DMS79 (cell line): ENCODE measurements around the gene STX18.
"Not testable (repeated sequence)": the region's sequence is repeated elsewhere in the genome, so short reads cannot be mapped to it uniquely, and the experiment has no call there.

Experiments used
- DNase-seq: peaks from one replicate; lab custom pipeline; 2025; lab: John Stamatoyannopoulos, UW

The STX18 gene

DNA sequence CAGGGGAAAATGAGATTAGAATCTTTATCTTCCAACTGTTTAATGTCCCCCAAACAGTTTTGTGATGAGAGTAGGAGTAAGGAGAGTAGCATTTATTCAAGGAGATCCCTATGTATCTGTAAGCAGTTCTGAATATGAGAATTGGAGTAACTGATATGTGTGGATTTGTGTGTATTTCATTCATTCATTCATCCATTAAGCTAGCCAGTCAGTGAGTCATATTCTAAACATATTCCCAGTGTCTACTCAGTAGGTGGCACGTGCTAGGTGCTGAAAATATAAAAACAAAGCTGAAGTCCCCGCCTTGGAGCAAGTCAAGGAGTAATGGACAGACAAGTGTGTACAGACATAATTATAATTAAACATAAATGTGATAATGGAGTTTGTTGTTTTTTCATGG lies 12.4 kb upstream of the STX18 start:
- no peak for DNase-seq

DNA sequence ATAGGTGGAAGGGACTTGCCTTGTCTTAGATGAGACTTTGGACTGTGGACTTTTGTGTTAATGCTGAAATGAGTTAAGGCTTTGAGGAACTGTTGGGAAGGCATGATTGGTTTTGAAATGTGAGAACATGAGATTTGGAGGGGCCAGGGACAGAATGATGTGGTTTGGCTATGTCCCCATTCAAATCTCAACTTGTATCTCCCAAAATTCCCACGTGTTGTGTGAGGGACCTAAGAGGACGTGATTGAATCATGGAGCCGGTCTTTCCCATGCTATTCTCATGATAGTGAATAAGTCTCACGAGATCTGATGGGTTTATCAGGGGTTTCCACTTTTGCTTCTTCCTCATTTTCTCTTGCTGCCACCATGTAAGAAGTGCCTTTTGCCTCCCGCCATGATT lies 10.2 kb upstream of the STX18 start:
- DNase-seq, result not testable (repeated sequence)

DNA sequence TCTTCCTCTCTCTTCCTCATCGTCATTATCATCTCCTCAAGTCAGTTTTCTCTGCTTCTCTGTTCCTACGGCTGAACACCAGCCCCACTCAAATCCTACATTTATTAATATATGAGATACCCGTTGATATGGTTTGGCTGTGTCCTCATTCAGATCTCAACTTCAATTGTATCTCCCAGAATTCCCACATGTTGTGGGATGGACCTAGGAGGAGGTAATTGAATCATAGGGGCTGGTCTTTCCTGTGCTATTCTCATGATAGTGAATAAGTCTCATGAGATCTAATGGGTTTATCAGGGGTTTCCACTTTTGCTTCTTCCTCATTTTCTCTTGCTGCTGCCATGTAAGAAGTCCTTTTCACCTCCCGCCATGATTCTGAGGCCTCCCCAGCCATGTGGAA lies 8.3 kb upstream of the STX18 start:
- DNase-seq, result not testable (repeated sequence)

DNA sequence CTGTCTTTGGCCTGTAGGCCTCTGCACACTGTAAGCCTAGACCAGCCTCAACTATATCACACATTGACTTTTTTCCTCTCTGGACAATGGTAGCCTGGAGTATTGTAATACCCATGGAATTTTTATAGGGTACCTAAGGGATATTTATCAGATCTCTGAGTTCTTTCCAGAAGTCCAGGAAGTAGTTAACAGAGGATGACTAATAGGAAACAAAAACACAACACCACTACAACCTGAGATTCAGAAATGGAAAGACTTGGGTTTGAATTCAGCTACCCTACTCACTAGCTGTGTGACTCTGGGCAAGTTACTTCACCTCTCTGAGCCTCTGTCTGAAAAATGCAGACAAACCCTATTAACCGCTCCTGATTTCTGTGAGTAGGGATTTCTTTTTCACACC lies 7.7 kb upstream of the STX18 start:
- DNase-seq, result no peak

DNA sequence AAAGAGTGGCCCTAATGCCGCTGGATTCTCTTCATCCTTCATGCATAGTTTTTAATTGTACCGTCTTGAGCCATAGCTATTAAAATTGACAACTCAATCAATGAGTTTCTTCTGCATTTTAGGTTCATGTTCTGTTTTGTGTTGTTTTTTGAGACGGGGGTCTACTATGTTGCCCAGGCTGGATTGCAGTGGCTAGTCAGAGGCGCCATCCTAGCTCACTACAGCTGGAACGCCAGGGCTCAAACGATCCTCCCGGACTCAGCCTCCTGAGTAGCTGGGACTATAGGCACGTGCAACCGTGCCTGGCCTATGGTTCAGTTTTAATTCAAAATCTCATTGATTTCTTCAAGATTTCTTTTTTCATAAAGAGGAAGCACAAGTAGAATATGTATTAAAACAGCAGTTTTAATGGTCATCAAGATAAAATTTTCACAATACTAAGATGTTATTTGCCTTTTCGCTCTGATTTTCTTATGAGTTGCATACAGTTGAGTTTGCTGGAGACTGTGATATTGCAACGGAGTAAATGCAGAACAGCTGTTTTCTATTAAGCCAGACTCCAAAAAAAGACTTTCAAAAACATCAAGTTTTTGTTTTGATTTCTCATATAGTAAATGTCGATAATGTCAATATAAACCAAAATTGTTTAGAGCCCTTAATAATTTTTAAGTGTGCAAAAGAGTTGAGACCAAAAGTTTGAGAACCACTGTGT lies 1.1 kb upstream of the STX18 start:
- DNase-seq, result no peak

DNA sequence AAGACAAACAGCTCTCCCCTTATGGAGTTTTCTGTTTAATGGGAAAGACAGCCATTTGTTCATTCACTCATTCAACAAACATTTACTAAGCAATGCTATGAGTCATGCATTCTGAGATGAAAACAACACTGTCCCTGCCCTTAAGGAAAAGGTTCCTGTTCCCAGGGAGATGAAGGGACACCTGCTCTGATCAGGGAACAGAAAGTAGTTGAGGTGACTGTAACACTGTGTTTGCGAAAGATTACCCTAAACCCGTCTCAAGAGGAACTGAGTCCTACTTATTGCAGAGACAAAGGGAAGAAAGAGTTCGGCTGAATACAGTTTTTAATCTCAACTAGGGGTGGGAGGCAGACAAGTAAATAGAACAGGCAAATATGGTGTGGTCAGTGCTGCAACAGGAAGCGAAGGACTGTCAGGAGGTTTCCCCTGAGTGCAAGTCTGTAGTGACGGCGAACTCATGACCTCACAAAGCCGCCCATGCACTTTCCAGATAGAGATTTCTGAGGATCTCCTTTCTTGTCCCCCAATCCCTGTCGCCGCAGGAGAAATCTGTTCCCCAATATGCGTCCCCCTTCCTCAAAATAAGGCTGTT lies 712 bp downstream of the STX18 start:
- DNase-seq, result no peak

DNA sequence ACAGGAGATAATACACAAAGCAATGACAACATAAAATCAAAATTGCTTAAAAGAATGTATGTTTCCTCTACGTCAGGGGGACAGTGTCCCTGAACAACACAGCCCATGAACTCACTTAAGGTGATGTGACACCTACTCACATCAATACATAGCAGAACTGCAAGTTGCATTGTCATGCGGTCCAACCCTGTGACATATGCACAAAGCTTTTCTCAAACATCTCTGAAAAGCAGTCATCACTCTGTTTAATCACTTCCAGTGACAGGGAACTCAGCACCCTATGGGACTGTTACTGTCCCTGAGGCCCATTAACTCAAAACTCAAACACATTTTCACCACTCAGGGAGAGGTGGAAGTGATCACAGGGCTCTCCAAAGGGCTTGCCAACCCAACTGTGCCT lies 2.4 kb downstream of the STX18 start:
- DNase-seq, result no peak

DNA sequence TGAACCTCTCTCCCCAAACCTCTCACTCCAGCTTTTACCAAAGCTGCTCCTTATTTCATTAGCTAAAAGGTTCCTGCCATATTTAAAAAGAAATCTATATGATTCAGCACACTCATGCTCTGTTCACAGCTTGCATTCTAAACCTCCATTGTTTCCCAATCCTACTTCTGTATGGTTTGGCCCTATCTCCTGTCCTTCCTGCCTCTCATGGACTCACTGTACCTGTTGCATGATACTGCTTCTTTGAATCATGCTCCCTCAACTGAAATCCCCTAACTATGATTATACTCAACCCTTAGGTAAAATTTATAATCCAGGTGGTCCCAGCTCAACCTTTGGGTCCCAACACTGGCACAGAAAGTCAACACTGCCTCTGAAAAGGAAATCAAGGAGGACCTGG lies 6.3 kb downstream of the STX18 start:
- no peak for DNase-seq

DNA sequence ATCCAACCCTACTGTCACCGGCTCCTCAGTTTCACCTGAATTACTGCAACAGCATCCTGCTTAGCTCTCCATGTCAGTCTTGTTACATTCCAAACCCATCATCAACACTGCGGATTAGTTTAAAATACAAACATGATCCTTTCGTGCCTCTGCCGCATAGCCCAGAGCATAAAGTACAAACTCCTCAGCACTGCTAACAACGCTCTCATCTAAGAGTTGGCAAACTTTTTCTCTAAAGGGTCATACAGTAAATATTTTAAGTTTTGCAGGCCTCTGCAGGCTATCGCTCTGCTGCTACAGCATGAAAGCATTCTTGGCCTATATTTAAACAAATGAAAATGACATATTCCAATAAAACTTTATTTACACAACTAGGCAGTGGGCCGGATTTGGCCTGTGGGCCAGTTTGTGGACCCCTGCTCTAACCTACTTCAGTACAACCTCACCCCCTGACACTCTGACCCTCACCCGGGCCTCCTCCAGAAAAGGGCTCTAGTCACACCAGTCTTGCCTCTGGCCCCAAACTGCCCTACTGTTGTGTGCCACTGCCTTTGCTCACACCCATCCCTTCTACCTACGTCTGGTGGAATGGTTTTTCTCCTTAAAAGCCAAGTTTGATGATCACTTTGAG lies 7.2 kb downstream of the STX18 start:
- no peak for DNase-seq

DNA sequence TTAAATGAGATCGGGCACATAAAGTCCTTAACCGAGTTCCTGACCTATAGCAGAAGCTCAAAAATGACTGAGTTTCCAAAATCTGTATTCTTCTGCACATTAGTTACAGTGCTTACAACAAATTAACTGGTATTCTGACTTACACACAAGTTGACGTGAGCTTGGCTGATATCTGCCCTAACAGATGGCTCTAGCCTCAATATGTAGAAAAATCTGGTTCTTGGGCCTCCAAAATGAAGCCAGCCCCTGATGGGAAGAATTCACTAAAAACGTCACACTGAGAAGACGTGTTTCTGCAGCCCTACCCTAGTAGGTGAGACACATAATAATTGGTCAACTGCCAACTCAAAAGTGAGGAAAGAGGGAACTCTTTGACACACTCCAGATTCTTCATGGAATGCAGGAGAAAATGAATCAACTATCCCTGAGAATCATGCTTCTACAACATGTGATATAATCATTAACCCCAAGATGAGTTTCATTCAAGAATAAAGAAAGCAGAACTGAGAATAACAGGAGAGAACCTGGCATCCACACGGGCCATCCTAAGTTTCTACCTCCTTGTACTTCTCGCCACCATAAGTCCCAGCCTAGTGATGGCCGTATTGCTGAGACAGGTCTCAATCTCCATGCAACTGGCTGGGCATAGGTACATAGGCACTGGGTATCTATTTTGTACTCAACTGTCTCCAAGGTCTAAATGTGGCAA lies 8.2 kb downstream of the STX18 start:
- no peak for DNase-seq

DNA sequence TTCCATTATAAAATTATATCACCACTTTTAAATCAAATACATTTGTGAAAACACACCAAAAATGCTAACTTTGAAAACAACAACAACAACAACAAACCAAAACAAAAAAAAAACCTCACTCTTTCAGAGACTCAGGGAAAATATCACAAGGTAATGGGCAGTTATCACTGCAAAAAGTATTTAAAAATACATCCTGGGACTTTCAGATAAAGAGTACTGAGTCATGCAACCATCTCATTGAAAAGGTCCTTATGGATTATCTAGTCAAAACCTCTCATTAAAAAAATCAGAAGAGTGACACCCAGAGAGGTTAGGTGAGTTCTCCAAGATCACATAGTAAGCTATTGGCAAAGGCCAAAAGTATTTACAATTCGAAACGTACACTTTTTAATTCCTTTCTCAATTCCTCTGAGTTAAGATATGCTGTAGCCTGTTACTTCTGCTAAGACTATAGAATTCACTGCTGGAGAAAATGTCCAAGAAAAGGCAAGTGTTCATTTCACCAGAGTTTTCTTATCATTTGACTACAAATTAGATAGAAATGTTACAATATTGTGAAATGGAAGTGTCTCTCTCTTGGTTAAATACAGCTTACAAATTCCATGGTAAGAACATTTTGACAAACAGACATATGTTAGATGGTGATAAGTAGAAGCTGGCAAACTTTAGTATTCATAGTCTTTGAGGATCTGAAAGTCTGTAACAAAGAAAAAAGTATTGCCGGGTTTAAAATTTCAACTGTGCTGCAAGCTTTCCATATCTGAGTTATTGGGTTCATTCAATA lies 9.3 kb downstream of the STX18 start:
- DNase-seq, result no peak

DNA sequence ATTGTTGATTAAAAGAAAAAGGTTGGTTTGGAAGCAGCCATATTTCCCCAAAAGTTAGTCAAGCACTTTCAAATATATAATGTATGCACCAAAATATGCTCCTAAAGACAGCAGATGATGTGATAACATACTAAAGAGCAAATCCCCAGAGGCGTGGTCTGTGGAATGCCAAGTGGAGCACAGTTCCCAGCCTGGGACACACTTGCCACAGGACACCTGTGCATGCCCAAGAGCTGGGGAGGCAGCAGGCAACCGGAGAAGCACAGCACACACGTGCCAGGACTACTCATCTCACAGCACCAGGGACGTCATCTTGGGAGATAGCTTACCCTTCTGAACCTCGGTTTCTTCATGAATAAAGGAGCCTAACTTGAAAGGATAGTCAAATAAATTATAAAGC lies 12.5 kb downstream of the STX18 start:
- no peak for DNase-seq

DNA sequence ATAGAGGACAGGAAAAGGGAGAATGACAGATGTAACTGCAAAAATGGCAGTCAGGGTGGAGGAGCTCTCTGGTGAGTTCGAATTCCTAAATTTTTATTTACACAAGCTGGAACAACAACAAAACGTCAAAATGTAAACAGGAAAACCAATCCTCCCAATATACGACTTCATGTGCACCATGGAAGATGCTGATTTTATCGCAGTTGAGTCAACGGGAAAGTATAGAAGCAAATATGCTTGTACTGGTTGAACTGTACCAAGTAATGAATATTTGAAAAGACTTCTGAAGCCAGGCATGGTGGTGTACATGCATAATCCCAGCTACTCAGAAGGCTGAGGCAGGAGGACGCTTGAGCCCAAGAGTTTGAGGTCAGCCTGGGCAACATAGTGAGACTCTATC lies 15.4 kb downstream of the STX18 start:
- DNase-seq, result no peak

DNA sequence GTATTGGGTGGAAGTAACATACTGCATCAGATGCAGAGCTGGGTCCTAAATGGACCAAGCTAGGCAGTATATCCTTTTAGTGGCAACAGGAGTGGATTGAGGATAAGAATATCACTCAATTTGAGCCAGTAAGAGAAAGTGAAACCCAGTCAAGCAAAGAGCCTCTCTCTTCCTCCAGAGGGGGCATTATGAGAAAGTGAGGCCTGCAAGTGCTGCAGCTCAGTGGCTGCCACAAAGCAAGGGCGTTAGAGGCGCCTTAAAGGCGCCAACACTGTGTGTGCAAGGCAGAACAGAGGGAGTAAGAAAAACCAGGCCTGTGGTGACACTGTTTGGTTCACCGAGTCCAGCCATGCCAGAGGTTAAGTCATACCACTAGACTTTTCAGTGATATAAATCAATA lies 17.5 kb downstream of the STX18 start:
- no peak for DNase-seq

DNA sequence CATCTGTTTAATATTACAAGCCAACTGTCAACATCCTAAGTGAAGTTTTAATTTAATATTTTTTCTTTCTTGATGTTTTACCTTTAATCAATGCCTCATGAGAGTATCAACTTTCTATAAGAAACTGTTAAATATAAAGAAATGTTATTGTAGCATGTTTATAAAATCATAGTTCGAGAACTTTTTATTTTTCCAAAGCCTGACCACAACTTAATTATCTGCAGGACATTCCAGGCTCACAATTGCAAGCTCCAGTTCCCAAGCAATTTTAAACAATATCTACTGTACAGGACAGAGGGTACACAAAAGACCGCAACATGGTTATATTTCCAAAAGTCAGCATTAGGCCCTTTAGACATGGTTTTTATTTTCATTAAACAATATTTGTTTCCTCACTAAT lies 20.1 kb downstream of the STX18 start:
- no peak for DNase-seq

DNA sequence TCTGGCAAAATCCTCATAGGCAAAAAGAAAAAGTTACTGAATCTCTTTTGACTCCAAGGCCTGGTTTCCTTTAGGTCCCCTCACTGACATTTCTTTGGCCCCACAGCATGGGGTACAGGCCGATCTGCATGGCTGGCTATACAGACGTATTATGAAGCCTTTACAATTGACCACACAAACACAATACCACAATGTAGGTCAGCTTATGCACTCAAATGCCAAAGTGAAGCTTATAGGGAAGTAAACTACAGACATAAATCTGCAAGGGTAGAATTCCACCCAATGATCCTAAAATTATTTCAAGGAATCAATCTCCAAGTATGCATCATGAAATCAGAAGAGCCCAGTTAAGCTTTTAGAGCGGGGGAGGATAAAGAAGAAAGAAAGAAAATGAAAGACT lies 20.7 kb downstream of the STX18 start:
- DNase-seq, result no peak

DNA sequence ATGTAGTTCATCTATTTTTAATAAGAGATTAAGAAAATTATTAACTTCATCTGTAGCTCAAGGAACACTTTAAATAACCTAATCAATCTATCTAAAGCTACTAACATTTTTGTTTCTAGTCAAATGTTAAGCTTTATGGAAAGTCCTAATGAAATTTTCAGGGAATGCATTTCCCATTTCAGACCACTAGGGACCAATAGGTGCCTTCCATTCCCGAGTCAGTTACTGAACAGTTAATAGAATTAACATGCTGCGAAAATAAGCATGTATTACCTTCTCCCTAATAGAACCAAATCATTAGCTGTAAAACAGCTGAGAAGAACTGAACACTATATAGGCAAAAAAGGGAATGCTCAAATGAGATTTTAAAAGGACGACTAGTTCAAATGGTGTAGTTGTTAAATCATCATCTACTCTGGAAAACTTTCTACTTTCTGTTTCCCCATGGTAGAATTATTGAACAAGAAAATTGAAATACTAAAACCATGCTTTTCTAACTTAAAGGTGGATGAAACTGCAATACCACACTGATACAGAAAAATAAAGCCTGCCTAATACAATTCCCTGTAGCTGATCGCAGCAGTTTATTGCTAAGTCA lies 22.5 kb downstream of the STX18 start:
- no peak for DNase-seq

DNA sequence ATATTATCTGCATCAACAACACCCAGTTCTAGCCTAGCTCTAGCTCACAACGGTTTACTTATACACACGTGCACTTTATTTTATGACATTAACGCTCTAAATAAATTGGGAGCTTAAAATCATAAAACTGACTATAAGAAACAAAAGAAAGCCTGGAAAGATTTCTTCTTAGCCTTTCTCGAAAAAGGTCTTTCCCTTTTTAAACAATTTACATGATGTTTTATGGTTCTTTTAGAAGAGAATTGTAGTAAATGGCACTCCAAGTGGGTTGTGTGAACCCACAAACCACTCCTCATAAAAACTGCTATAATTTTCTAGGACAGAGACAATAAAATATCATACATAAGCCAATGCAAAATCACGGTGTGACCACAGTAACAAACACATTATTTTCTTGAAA lies 23.1 kb downstream of the STX18 start:
- no peak for DNase-seq

DNA sequence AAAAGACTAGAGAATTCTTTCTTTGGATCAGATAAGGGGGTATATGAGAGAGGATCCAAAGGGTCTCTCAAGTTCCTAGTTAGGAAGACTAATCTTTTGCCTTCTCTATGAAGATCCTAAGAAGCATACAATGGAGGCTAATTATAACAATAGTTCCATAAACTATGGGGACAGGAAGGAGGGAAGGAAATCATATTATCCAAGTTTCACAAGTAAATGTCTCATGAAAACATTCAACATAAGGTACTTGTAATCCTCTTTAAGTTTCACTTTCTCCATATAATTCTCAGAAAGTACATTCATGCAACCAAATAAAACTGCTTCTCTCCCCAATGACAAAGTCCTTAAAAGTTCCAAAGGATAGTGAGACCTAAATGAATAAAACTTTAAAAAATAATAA lies 27.1 kb downstream of the STX18 start:
- DNase-seq, result no peak

DNA sequence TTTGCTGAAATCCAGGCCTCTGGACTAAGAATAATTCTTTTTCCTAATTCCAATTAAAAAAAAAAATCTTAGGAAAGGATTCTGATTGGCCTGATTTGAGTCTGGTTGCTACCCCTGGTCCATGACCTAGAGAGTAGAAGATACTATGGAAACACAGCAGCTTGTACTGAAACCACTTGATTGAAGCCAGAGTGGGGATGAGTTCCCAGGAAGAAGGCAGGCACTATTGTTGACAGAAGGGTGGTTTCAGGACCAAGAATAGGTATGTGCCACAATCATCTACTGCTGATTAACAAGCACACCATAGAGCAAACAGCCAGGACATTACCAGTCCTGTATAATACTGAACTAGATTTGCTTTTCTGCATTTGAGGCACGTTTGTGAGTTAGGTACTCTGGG lies 29.6 kb downstream of the STX18 start:
- no peak for DNase-seq

DNA sequence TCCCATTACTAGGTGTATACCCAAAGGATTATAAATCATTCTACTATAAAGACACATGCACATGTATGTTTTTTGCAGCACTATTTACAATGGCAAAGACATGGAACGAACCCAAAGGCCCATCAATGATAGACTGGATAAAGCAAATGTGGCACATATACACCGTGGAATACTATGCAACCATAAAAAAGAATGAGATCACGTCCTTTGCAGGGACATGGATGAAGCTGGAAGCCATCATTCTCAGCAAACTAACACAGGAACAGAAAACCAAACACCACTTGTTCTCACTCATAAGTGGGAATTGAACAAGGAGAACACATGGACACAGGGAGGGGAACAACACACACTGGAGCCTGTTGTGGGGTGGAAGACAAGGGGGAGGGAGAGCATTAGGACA lies 31.2 kb downstream of the STX18 start:
- not testable (repeated sequence) for DNase-seq

DNA sequence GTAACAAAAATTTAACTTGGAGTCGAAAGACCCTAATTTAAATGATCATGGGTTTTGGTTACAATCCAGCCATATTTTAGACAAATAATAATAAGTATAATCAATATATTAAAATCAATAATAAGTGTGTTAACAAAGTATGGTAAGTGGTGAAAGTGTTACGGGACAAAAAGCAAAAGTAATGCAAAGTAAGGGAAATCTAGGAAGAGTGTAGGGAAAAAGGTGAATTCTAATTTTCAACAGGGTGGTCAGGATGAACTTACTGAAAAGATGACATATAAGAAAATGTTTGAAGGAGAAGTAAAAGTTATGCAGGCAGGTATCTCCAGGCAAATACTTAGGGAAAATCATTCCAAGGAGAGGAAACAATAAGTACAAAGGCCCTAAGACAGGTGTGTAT lies 32.3 kb downstream of the STX18 start:
- no peak for DNase-seq
